Colon (tissue), 2 donors: Measurements from ENCODE around the gene ETHE1.

Experiments
- FAIRE-seq: peaks from 2 replicates; lab custom pipeline; 2012; peaks lifted over from hg19 to GRCh38; lab: Jason Lieb, UNC
- donor health status: control.
- donor health status: control.

The ETHE1 gene

DNA sequence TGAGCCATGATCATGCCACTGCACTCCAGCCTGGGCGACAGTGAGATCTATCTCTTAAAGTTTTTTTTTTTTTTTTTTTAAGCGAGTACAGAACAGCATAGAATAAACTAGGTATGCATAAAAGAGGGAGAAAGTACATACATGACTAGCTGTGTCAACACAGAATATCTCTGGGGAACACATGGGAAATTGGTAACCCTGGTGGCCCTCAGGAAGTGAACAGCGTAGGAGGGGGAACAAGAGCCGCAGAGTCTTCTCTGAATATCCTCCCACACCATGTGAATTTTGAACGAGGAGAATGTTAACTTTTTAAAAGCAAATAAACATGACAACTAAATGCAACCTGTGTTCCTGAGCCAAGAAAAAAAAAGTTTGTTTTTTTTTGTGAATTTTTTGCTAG is 37.7 kb downstream of the ETHE1 start:
- FAIRE-seq = no peak

GRCh38 chr19:43488179-43488578 is 38.8 kb downstream of the ETHE1 start:
- no peak for FAIRE-seq

DNA sequence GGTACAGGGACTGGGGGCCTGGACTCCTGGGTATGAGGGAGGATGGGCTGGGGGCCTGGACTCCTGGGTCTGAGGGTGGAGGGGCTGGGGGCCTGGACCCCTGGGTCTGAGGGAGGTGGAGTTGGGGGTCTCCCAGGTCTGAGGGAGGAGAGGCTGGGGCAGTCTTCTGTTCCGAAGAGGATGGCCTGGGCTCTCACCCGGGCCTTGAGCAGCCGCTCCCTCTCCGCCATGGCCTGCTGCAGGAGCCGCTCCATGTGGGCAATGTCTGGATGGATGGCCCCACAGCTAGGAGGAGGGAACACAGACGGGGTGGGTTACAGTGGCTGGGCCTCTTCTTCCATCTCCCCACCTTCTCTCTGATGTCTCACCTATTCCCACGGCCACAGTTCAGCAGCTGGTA is 40.6 kb downstream of the ETHE1 start:
- FAIRE-seq = no peak

DNA sequence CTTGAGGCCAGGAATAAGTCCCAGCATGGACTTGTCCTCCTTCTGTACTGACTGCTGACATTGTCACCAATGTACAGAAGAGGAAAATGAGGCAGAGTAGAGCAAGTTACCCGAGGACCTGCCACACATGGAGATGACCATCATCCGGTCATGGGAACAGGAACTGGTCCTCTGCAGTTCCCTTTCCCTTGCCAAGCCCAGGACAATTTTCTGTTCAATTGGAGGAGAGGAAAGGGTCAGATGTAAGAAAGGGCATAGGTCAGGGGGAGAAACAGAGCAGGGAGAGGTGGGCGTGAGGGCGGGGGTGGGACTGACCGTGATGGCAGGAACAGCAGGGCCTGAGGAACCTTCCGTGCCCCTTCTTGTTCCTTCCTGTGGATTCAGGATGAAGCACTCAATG is 41.0 kb downstream of the ETHE1 start:
- FAIRE-seq = no peak

GRCh38 chr19:43483281-43483680 is 43.7 kb downstream of the ETHE1 start:
- no peak for FAIRE-seq

DNA sequence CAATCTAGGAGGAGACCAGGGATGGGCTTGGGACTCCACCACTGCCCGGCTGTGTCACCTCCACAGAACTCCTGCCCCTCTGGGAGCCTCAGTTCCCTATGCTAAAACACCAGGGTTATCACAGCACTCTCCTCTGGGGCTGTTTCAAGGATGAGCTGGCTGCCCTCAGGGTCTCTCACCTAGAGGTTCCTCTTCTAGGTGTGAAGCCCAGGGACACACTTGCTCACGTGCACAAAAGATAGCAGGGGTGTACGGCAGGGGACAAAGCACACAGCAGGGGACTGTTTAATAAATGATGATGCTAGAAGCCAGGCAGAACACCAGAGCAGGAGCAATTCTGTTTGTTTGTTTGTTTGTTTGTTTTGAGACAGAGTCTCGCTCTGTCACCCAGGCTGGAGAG is 44.8 kb downstream of the ETHE1 start:
- FAIRE-seq = no peak

- no peak for FAIRE-seq
These were observed 45.3 kb downstream of the ETHE1 start for GRCh38 chr19:43481701-43482100.

DNA sequence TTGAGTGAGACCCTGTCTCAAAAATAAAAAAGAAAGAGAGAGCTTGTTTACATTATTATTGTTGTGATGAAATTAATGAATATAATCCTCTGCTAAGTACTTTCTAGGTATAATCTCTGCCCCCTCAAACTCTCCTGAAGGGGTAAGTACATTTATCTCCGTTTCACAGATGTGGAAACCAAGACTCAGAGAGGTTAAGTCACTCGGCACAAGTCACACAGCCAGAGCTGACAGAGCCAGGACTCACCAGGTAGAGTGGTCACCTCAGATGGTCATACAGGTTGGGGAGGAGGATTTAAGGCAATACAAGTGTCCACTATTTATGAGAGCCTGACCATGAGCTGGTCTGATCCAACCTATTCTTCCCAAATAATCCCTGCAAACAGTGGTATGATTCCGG is 46.4 kb downstream of the ETHE1 start:
- FAIRE-seq = no peak

- FAIRE-seq = no peak
These were observed 46.9 kb downstream of the ETHE1 start for GRCh38 chr19:43479961-43480561.

DNA sequence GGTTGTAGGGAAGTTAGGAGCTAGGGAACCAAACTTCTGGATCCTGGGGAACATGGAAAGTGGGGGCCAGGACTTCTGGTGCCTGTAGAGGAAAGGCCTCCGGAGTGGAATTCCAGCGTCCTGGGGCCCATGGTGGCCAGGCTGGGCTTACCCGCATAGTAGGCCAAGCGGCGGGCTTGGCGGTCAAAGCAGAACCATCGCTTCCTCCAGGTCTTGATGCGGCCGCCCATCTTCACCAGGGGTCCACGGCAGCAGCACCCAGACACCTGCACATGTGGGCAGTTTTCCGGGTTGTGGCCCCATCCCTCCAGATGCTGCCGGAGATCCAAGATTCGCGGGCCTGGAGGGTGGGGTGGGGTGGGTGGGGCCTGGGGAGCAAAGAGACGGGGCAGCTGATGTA is 47.8 kb downstream of the ETHE1 start:
- FAIRE-seq = no peak

GRCh38 chr19:43478323-43478722 is 48.7 kb downstream of the ETHE1 start:
- FAIRE-seq = no peak

- no peak for FAIRE-seq
These were observed 50.4 kb downstream of the ETHE1 start for GRCh38 chr19:43476606-43477005.

DNA sequence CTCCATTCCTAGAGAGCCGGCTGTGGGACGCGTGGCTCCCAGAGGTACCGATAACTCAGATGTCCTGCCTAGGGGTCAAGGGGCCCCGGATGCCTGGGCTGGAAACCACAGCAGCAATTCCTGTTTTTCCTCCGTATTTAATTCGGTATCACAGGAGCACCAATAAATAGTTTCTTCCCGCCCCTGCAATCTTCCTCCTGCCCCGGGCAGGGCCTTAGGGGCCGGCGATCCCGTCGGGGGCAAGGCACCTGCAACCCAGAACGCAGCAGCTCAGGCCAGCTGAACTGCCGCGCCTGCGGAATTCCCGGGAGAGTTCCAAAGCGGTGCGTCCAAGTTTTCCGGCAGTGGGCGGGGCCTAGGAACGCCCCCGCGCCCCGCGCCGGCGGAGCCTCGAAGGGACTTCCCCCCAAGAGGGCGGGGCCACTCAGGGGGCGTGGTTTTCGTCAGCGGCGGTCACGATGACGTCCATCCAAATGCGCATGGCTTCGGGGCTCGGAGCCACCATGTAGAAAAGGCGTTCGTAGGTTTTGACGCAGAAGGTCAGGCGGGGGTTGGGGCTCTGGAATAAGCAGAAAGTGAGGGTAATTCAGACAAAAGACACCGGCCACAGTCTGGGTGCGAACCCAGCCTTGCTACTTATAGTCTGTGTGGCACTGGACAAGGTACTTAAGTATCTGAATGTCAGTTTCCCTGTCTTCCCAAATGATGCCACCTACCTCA is 51.9 kb downstream of the ETHE1 start:
- FAIRE-seq = no peak

DNA sequence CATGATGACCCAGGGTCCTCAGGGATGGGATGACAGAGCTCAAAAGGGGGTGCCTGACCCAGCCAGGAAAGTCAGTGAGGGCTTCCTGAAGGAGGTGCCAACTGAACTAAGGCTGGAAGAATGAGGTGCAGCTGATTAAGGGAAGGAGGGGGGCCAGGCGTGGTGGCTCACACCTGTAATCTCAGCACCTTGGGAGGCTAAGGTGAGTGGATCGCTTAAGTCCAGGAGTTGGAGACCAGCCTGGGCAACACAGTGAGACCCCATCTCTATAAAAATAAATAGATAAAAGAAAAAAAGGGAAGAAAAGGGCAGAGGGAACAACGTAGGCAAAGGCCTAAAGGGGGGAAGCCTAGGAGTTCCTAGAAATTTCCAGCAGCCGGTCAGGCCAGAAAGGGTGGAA is 52.5 kb downstream of the ETHE1 start:
- FAIRE-seq = no peak

DNA sequence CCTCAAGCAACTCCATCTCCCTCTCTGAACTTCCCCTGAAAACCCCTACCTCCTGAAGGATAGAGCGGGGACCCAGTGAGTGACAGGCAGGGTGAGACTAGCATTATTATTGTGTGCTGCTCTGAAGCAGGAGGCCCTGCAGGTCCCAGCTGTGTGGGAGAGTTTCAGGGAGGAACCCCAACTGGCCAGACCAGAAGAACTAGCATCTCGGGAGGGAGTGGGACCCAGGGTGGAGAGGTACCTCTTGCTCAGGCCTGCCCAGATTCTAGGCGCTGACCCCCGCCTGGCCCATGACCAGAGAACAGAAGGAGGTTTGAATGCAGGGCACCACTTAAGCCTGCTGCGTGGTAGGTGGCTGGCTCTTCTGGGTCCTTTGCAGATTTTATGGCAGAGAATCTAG is 55.9 kb downstream of the ETHE1 start:
- no peak for FAIRE-seq

- no peak for FAIRE-seq
These were observed 56.7 kb downstream of the ETHE1 start for GRCh38 chr19:43470288-43470687.

- no peak for FAIRE-seq
These were observed 57.9 kb downstream of the ETHE1 start for GRCh38 chr19:43469160-43469480.

DNA sequence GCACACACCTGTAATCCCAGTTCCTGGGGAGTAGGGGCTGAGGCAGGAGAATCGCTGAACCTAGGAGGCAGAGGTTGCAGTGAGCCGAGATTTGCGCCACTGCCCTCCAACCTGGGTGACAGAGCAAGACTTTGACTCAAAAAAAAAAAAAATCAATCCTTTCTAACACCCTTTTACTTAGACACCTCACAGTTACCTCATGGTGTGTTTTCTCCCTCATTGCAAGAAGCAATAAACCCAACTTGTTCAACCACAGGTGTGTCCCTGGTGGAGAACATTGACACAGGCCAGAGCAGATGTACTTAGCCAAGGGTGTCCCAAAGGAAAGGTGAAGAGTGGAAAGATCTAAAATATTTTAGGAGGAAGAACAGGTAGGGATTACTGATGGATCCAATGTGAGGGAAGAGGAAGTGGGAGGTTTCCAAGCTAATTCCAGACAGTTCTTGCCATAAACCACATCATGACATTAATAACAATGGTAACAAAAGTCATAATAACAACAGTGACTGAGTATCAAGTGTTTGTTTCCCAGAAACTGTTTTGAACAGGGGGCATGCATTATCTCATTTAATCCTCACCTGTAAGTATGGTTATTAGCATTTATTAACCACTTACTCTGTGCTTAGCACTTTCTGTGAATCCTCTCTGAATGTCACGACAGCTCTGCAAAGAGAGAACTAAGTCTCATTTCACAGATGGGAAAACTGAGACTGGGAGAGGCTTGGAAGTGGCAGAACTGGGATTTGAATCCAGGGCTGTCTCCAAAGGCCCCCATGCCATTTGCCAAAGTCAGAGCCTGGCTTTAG is 58.4 kb downstream of the ETHE1 start:
- no peak for FAIRE-seq

DNA sequence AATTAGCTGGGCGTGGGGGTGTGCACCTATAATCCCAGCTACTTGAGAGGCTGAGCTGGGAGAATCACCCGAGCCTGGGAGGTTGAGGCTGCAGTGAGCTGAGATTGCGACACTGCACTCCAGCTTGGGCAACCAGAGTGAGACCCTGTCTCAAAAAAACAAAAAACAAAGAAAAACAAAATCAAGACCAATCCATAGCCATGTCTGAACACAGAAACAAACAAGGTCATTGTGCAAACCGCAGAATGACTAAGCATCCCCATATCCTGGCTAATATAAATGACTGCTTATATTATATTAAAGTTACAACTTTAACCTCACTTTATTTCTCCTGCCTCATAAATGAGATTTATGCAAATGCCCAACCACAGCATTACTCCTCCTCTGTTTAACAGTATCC is 59.3 kb downstream of the ETHE1 start:
- no peak for FAIRE-seq

DNA sequence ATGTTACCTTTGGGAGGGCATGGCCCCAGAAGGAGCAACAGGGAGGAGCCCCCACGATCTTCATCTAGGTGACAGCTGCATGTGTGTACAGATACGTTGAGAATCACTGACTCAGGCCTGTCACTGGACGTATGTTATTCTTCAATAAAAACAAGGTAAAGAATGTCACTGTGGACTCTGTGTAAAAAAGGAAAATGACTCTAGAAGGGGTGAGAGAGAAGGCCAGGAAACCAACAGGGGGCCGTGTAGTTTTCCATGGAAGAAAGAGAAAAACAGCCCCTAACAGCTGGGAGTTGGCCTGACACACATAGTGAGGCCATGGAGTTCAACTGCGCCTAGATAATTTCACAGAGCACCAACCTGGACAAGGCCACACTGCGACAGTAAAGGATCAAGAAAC is 59.7 kb downstream of the ETHE1 start:
- no peak for FAIRE-seq

- no peak for FAIRE-seq
These were observed 60.2 kb downstream of the ETHE1 start for GRCh38 chr19:43466793-43467192.

GRCh38 chr19:43465468-43466120 is 61.4 kb downstream of the ETHE1 start, which contains the start of gene LYPD3:
TSS of gene LYPD3 (minus strand) at chr19:43465608. CDS start at chr19:43465571, 37 bp downstream.
- FAIRE-seq = no peak
